ENCODE results near the gene CDHR2.
"Not testable (repeated sequence)": the region's sequence is repeated elsewhere in the genome, so short reads cannot be mapped to it uniquely, and the experiment has no call there.

Gene CDHR2

DNA sequence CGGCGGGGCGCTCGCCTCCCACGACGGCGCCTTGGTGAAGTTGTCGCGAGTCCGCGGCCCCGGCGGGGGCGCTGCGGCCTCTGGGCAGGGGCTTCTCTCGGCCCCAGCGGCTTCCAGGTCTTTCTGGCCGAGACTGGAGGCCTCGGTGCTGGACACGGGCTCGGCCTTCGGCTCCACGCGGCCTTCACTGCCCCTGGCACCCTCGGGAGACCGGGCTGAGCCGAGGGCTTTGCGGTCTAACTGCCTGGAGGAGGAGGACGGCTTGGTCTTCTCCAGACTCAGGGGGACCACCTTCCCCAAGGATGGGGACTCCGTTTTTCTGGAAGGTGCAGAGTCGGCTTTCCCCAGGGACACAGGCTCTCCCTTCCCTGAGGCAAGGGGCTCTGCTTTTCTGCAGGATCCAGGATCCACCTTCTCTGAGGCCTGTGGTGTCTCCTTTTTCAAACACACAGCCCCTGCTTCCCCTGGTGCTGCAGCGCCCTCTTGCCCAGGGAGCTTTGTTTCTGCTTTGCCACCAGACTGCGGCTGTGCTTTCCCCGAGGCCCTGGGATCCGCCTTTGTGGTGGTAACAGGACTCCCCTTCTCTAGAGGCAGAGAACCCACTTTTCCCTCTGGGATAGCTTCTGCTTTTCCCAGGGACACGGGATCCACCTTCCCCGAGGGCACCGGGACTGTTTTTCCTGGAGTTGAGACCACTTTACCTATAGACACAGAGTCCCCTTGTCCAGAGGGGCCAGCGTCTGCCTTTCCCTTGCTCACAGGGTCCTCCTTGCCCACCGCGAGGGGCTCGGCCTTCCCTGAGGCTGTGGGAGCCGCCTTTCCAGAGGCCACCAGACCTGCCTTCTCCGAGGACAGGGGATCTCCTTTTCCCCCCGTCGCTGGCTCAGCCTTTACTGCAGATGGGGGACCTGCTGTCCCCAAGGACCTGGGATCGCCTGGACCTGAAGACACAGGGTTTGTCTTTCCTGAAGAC is 48.6 kb downstream of the CDHR2 start:
- DNase-seq, result no peak

DNA sequence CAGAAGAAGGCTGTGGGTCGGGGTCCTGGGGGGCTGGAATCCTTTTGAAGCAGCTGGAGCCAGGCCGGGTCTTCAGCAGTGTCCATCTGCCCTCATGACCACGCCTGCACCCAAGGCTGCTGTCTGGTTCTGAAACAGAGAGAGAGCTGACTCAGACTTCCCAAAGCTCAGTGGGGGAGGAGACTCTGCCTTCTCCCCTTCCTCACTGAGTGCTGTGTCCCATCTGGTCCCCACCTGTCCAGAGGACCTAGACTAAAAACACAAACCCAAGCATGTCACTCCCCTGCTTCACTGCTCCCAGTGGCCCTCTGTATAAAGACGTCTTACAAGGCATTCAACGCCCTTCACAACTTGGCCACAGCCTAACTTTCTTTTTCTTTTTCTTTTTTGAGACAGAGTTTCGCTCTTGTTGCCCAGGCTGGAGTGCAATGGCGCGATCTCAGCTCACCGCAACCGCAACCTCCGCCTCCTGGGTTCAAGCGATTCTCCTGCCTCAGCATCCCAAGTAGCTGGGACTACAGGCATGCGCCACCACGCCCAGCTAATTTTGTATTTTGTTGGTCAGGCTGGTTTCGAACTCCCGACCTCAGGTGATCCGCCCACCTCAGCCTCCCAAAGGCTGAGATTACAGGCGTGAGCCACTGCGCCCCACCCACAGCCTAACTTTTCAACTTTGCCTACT is 50.7 kb downstream of the CDHR2 start:
- not testable (repeated sequence) for DNase-seq

DNA sequence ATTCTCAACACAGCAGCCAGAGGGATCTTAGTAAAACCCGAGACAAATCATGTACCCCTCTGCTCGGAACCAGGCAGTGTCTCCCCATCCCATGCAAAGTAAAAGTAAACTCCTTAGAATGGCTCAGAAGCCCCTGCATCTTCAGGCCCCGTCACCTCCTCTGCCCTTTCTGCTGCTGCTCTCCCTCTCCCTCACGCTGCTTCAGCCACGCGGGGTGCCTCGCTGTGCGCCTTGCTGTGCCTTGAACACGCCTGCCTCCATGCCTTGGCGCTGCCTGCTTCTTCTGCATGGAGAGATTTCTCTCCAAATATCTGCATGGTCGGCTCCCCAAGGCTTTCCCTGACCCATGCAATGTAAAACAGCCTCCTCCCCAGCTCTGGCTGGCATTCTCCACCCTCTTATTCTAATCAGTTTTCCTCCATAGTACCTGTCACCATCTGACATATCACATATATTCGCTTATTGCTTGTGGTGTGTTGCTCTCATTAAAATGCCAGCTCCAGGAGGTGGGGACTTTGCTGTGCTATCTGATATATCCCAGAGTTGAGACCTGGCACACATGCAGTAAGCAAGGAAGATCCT is 52.9 kb downstream of the CDHR2 start:
- DNase-seq, result no peak

DNA sequence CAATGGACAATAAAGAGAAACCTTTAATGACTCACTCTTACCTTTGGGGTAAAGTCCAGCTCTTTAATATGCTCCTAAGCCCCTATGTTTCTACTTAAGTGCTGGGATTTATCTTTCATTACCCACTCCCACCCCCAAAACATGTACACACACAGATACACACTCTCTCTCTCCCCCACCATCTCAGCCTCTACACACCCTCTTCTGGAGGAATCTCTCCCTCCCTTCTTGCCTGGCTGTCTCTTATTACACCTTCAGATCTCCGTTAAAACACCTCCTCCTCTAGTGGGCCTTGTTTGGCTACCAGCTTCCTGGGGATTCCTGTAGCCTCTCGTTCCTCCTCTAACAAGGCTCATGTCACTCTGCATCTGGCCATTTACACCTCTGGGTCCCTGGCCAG is 53.9 kb downstream of the CDHR2 start:
- DNase-seq, result no peak

DNA sequence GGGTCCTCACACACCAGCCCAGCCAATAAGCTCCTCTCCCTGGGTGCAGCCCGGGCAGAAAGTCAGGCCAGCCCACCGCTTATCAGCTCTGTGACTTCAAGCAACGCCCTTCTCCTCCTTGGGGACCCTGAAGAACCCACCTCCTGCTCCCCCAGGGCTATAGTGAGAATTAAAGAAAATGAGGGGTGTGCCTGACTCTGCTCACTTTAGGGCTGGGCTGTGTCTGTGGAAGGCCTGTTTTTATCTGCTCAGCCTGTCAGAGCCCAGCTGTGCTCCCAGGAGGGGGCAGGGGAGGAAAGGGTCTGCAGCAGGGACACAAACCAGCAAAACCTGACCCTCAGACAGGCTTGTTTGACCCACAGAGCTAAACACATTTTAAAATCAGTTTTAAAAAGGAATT is 56.9 kb downstream of the CDHR2 start:
- no peak for DNase-seq

DNA sequence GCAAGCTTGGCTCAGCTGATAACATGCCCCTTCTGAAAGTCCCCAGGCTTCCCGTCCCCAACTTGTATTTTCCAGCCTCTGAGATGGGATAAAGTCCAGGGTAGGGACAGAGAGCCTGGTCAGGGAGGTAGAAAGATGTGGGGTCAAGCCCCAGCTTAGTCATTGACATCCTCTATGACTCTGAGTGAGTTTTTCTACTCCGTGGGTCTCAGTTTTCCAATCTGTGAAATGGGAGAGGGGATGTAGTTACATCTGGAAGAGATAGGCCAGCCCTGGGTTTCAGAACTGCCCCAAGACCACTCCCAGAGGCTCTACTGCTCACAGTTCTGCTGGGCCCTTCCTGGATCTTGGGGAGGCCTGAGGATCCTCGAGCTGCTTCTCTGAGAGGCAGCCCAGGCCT is 57.7 kb downstream of the CDHR2 start:
- no peak for DNase-seq

DNA sequence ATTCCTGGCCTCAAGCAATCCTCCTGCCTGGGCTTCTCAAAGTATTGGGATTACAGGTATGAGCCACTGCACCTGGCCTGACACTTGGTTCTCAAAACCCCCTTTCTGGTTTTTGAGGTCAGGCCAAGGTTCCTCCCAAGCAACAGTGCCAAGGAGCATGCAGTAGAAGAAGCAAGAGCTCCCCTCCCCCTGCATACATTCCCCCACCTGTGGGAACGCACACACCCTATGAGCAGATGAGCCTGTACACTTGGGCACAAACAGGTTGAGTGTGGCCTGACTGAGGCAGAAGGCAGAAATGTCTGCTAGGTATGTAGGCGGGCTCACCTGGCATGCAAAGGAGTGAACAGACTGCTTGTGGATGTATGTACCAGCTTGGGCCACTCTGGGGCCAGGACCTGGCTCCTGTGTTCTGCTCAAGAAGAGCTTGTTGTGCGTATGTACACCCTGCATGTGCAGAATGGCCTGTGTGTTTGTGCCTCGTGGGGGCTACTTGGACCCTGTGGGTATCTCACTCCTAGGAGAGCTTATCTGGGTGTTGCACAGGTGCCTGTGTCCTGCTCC is 59.1 kb downstream of the CDHR2 start:
- DNase-seq, result no peak

- no peak for DNase-seq
These were observed 60.0 kb downstream of the CDHR2 start for GRCh38 chr5:176608937-176609723.

DNA sequence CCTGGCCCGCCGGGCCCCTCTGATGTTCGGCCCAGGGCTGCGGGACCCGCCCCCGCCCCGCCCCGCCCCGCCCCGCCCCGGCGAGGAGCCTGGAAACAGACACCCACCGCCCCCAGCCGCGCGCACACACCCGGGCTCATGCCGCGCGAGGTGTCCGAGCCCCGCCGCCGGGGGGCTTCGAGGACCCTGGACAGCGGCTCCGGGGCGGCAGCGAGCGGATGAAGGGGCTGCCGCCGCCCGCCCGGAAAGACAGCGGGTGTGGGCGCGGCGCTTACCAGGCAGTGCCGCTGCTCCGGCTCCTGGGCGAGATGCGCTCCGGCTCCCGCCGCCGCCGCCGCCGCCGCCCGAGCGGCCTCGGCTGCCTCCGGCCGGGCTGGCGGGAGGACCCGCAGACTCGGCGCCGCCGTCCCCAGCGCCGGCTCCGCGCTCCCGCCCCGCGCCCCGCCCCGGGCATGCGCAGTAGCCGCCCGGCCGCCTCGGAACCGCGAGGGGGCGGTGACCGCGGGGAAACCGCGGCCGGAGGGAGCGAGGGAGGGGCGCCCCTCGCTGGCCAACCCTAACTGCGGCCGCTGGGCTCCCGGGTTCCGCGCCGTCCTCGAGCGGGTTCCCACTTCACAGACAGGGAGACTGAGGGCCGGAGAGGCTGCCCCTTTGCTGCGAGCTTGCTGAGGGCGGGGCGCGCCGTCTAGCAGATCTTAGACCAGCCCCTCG is 60.7 kb downstream of the CDHR2 start, which contains the start of gene GPRIN1:
Gene GPRIN1, minus strand, starts transcription at position 433 of the 711 bp plus-strand sequence. CDS start 10,322 bp downstream, outside the sequence.
- peak; percentile 64 for DNase-seq

DNA sequence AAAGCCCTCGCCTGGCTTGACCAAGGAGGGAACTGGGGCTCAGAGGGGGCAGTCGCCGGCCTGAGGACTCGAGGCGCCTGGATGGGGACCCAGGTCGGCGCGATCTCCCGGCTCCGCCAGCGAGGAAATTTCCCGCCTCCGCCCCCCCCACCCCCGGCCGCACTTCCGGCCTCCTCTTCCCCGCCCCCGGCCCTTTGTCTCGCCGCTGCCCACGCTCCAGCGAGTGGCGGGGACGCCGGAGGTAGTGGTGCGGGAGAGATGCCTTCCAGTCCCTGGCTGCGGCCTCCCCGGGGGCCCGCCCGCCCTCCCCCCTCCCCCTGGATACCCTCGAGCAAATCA is 61.3 kb downstream of the CDHR2 start:
- no peak for DNase-seq

GRCh38 chr5:176611435-176611834 is 62.3 kb downstream of the CDHR2 start:
- peak; percentile 79 for DNase-seq

DNA sequence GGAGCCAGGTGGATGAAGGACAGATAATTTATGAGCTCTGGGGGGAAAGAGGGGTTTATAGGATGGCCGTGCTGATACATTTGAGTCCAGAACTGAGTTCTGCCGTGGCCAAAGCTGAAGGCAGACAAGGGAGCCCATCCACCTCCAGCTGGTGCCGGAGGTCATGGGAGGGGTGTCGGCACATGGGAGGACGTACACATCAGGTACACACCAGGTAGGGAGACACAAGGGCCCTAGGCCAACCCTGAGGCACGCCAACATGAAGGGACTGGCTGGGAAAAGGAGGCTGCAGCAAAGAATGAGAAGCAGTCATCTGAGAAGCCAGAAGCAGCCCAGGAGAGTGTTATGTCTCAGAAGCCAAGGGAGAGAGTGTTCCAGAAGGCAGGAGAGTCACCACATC is 62.9 kb downstream of the CDHR2 start:
- no peak for DNase-seq

DNA sequence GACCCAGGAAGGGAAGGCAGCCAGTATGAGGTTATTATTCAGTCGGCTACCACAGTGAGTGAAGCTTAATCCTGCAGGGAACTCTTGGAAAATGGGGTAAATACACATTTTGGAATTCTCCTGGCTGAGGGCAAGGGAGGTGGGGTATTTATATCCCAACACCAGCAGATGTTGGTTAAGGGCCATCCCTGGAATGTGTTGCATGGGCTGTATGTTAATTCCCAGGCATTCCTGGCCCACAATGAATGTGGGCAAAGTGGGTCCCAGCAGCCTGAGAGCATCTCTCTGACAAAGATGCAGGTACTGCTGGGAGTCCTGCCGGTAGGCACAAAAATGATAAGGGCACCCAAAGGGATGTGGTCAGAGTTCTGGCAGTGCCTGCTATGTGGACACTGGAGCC is 63.7 kb downstream of the CDHR2 start:
- no peak for DNase-seq

DNA sequence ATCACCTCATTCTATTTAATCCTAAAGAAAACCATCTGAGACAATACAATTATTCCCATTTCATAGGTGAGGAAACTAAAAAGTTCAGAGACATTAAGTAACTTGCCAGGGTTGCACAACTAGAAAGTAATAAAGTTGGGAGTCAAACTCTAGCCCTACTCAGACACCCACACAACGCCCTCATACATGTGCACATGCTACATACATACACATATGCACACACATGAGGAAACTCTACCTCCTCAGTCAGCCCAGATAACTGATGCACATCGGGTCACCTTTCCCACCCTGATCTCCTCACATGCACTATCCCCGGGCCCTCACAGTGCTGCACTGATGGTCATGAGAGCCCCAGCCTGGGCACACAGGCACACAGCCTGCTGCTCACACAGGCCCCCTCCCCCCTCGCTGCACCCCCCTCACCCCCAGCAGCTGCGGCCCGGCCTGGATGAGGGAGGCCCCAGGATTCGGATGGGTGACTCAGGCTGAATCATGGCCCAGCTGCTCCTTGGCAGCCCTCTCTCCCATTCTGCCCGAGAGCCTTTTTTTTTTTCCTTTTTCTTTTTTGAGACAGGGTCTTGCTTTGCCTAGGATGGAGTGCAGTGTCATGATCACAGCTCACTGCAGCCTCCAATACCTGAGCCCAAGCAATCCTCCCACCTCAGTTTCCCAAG is 65.8 kb downstream of the CDHR2 start:
- peak; percentile 65 for DNase-seq

DNA sequence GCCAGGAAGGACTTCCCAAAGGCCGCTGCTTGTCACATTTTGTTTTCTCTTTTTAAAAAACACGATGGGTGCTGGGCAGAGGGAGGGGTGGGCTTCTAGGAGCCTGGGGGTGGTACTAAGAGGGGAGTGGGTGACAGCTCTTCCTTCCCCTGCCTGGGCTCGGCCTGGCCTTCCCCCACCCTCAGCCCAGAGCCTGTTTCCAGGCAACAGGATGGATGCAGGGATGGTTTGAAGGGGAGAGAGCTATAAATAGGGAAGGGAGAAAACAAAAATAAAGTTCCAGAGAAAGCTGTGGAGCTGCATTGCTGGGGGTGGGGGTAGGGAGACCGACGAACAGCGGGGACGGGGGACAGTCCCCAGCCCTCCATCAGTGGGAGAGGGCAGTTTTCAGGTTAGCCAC is 67.4 kb downstream of the CDHR2 start:
- DNase-seq, result no peak

GRCh38 chr5:176618783-176619182 is 69.6 kb downstream of the CDHR2 start:
- DNase-seq, result no peak

DNA sequence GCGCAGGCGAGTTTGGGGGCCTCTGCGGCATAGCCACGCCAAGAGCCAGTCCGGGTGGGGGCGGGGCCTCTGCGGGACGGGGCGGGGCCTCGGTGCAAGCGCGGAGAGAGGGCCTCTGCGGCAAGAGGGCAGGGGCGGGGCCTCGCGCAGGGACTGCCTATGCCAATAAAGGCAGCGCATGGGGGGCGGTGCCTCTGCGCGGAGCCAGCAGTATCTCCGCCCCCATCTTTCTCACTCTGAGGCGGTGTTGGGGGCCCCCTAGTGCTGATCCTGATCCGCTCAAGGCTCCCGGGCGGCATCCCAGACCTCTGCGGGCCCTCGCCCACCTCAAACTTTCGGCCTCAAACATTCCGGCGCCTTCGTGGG is 70.0 kb downstream of the CDHR2 start:
- peak; percentile 85 for DNase-seq

DNA sequence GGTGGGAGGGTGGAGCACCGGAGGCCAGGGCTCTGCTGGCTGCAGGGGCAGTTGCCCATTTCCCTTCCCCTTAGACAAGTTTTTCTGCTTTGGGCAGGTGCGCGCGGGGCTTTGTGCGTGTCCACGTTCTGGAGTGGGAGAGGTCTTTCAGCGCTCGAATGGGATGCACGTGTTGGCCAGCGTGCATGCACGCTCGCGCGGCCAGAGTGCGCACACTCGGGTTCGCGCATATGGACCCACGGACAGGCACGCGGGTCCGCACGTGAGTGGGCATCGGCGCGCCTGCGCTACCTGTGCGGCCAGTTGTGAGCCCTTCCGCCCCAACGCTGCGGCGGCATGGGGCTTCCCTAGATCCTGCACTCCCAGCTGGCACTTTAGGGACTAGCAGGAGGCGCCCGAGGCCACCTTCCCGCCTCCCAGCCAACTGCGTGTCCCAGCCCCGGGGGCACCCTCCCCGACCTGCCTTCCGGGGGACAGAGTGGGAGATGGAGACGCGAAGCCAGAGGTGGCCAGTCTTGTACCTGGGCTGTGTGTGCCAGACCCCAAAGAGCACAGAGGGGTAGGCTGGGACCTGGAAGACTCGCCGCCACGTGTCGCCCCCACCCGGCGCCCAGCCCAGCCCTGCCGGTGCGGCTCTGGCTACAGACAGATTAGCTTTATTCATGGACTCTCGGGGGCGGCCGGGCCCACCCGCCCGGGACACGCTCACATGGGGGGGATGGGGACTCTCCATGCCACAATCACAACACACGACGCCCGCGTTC is 70.6 kb downstream of the CDHR2 start:
- DNase-seq, result no peak

DNA sequence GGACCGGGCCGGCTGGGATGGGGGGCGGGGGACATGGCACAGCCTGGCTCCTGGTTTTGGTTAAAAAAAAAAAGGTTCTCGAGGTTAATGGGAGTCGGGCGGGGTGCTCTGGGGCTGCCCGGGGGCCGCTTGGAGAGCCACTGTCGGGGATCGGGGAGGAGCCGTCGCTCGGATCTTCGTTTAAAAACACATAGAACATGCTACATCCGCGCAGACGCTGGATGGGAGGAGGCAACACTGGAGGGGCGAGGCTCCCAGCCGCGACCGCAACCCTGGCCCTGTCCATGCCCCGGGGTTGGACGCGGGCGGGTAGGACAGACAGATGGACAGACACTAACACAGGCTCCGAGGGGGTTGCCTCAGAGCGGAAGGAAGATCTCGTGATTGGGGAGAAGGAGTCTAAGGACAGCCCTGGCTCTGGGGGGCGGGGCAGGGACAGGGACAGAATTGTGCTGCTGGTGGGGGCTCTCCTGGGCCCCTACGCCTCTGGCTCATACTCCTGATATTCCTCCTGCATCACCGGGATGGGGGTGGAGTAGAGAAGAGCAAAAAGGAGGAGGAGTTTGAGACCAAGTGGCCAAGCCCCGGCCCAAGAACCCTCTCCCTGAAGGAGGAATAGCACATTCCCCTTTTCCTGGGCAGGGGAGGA is 71.3 kb downstream of the CDHR2 start:
- no peak for DNase-seq

DNA sequence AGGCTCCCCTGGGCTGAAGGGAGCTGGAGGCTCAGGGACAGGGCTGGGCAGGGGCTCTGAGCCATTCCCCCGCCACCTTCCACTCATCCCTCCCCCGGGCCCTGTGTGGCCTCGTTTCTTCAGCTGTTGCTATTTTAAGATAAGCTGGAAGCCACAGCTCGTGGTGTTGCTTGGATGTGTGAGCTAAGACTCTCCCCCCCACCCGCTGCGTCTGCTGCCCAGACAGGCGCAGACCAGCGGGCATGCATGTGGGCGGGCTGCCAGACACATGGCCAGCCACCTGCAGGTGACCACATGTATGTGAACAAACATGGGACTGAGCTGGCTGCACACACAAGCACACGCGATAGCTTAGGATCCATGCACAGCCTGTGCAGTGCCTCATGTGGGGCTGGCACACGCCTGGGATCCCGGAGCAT is 72.5 kb downstream of the CDHR2 start:
- DNase-seq, result no peak

Data from fibroblast of skin of scalp (primary cell).